Activated CD4-positive, alpha-beta T cell treated with anti-CD3 and anti-CD28 coated beads for 36 hours (primary cell): ENCODE measurements around the gene PDGFC. TPM values are rescaled to one million over a fixed set of nuclear protein-coding genes. Genes with fewer than 3 reads are reported as not detected.
"Not testable (repeated sequence)": the region's sequence is repeated elsewhere in the genome, so short reads cannot be mapped to it uniquely, and the experiment has no call there.

Experiments used
- ATAC-seq: fragments of 200-7000 bp; cut with Tn5 transposase; one replicate; pipeline ENCODE4 v1.10.0; 2021; ENCODE audit warnings: mild to moderate bottlenecking, moderate library complexity
- CTCF ChIA-PET: fragments of 350-600 bp; sonication (Branson Sonifier 250); formaldehyde crosslinking; loops from one replicate; lab custom pipeline; 2021; ENCODE audit warnings: antibody characterized with exemption; lab: Charles Lee
- POLR2A ChIA-PET: fragments of 350-600 bp; sonication (Branson Sonifier 250); formaldehyde crosslinking; loops from one replicate; lab custom pipeline; 2021; ENCODE audit warnings: antibody characterized with exemption, inconsistent platforms; lab: Charles Lee
- DNase-seq: peaks from one replicate; pipeline ENCODE4 v3.0.0-alpha.2; 2020
- H3K27ac Mint-ChIP-seq: one replicate; pipeline ENCODE4 v1.8.0; 2021; ENCODE audit warnings: mixed read lengths
- H3K27me3 Mint-ChIP-seq: one replicate; pipeline ENCODE4 v1.8.0; 2021; ENCODE audit warnings: mixed read lengths
- H3K36me3 Mint-ChIP-seq: one replicate; pipeline ENCODE4 v1.8.0; 2021; ENCODE audit warnings: low read depth, mixed read lengths
- H3K4me1 Mint-ChIP-seq: one replicate; pipeline ENCODE4 v1.8.0; 2021; ENCODE audit warnings: mixed read lengths
- H3K4me3 Mint-ChIP-seq: one replicate; pipeline ENCODE4 v1.8.0; 2021; ENCODE audit warnings: mild to moderate bottlenecking, moderate library complexity, mixed read lengths
- H3K9me3 Mint-ChIP-seq: one replicate; pipeline ENCODE4 v1.8.0; 2021; ENCODE audit warnings: low read depth, mixed read lengths
- intact Hi-C, 2 experiments: fragments of 100-400 bp; cut with DNase I in 1 of 2; cut with micrococcal nuclease in 1 of 2; formaldehyde crosslinking; loops; one replicate each; pipeline versions ENCODE4 v1.14.2 to v1.15.1; 2022 to 2024; cut with DNase I, micrococcal nuclease
- total RNA-seq, 2 experiments: library from RNA; stranded (reverse); gene quantifications; one replicate each; pipeline ENCODE4 v1.2.3, GENCODE V29; 2021

Gene PDGFC
- total RNA-seq, 2 experiments from 2014 or later = not detected

DNA sequence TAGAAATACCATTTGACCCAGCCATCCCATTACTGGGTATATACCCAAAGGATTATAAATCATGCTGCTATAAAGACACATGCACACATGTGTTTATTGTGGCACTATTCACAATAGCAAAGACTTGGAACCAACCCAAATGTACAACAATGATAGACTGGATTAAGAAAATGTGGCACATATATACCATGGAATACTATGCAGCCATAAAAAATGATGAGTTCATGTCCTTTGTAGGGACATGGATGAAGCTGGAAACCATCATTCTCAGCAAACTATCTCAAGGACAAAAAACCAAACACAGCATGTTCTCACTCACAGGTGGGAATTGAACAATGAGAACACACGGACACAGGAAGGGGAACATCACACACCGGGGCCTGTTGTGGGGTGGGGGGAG is 39.2 kb downstream of the PDGFC start:
- POLR2A ChIA-PET, H3K9me3 Mint-ChIP-seq, ATAC-seq: not testable (repeated sequence)

GRCh38 chr4:156931267-156931666 is 40.3 kb downstream of the PDGFC start:
- ChIA-PET CTCF (interaction anchor here (0.7 kb wide), 1 partner anchor 13 kb away, joined by 3 read pairs; no protein-coding TSS in a partner anchor), POLR2A (no interaction called here)

More for the DNA sequence above, 39.2 kb downstream of the PDGFC start:
- H3K27me3 Mint-ChIP-seq, H3K27ac Mint-ChIP-seq, intact Hi-C loops, CTCF ChIA-PET, H3K4me1 Mint-ChIP-seq, DNase-seq, H3K4me3 Mint-ChIP-seq, H3K36me3 Mint-ChIP-seq: not testable (repeated sequence)

GRCh38 chr4:156929386-156930105 is 42.1 kb downstream of the PDGFC start:
- Mint-ChIP-seq H3K4me1 (no peaks in the 10 kb centered on the region), H3K4me3 (no peak overlapping the region), H3K27ac (no peak overlapping the region), H3K9me3 (peaks cover 4% of the 10 kb centered on the region), H3K36me3 (no peaks in the 10 kb centered on the region), H3K27me3 (no peaks in the 10 kb centered on the region)
- CTCF ChIA-PET = no interaction called here
- DNase-seq (no peak), ATAC-seq (no peak)
- intact Hi-C loops = no loop called here
- POLR2A ChIA-PET = no interaction called here

More at GRCh38 chr4:156931267-156931666, 40.3 kb downstream of the PDGFC start:
- Mint-ChIP-seq H3K4me1 (no peaks in the 10 kb centered on the region), H3K36me3 (no peaks in the 10 kb centered on the region), H3K4me3 (no peak overlapping the region), H3K9me3 (peaks cover 4% of the 10 kb centered on the region), H3K27ac (no peak overlapping the region), H3K27me3 (no peaks in the 10 kb centered on the region)
- ATAC-seq = no peak
- intact Hi-C loops = no loop called here
- DNase-seq = no peak

- ChIA-PET CTCF (interaction anchor here (0.9 kb wide), 1 partner anchor 8 kb away, joined by 3 read pairs; no protein-coding TSS in a partner anchor), POLR2A (no interaction called here)
- Mint-ChIP-seq H3K27ac (no peak overlapping the region), H3K4me3 (no peak overlapping the region), H3K9me3 (peaks cover 4% of the 10 kb centered on the region), H3K27me3 (no peaks in the 10 kb centered on the region), H3K36me3 (no peaks in the 10 kb centered on the region), H3K4me1 (no peaks in the 10 kb centered on the region)
- intact Hi-C loops = no loop called here
- no peak for DNase-seq
- ATAC-seq = no peak
Measured at GRCh38 chr4:156924774-156925315, 46.8 kb downstream of the PDGFC start.

DNA sequence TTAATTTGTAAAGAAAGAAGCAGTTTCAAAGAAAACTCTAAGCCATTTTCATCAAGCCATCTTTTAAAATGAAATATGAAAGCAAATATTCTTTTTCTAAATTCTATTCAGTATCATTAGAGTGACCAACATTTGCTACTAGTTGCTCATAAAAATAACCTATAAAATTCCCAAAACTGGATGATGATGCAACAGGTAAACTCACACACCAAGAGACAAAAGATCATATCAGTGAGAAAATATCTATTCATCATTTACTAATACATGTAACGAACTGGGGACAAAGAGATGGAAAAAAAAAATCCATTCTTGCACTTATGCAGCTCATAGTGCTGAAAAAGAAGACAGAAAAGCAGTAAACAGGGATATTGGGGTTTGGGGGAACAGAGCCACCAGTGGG is 48.1 kb downstream of the PDGFC start:
- ATAC-seq (no peak), DNase-seq (no peak)
- H3K4me1 Mint-ChIP-seq = no peaks in the 10 kb centered on the region
- H3K27ac Mint-ChIP-seq = no peak overlapping the region
- peaks cover 4% of the 10 kb centered on the region for H3K9me3 Mint-ChIP-seq
- intact Hi-C loops = no loop called here
- CTCF ChIA-PET = no interaction called here
- POLR2A ChIA-PET = no interaction called here
- no peaks in the 10 kb centered on the region for H3K36me3 Mint-ChIP-seq
- H3K27me3 Mint-ChIP-seq = no peaks in the 10 kb centered on the region
- no peak overlapping the region for H3K4me3 Mint-ChIP-seq

- H3K36me3 Mint-ChIP-seq = no peaks in the 10 kb centered on the region
- CTCF ChIA-PET = no interaction called here
Measured at GRCh38 chr4:156915221-156915620, 56.4 kb downstream of the PDGFC start.

GRCh38 chr4:156913234-156913633 is 58.4 kb downstream of the PDGFC start:
- no peak for DNase-seq
- Mint-ChIP-seq H3K9me3 (peaks cover 1% of the 10 kb centered on the region), H3K4me1 (no peaks in the 10 kb centered on the region), H3K4me3 (no peak overlapping the region), H3K27me3 (no peaks in the 10 kb centered on the region), H3K36me3 (no peaks in the 10 kb centered on the region), H3K27ac (no peak overlapping the region)
- intact Hi-C loops = no loop called here
- ChIA-PET POLR2A (no interaction called here), CTCF (interaction anchor here (0.7 kb wide), 1 partner anchor 29 kb away, joined by 6 read pairs; no protein-coding TSS in a partner anchor)
- ATAC-seq = no peak

More at GRCh38 chr4:156915221-156915620, 56.4 kb downstream of the PDGFC start:
- intact Hi-C loops = no loop called here
- Mint-ChIP-seq H3K9me3 (peaks cover 1% of the 10 kb centered on the region), H3K27me3 (no peaks in the 10 kb centered on the region), H3K27ac (no peak overlapping the region), H3K4me1 (no peaks in the 10 kb centered on the region), H3K4me3 (no peak overlapping the region)
- ATAC-seq (no peak), DNase-seq (no peak)
- POLR2A ChIA-PET = no interaction called here

- ATAC-seq = no peak
- no peak overlapping the region for H3K27ac Mint-ChIP-seq
- no peaks in the 10 kb centered on the region for H3K4me1 Mint-ChIP-seq
- H3K27me3 Mint-ChIP-seq = no peaks in the 10 kb centered on the region
- H3K36me3 Mint-ChIP-seq = no peaks in the 10 kb centered on the region
- POLR2A ChIA-PET = no interaction called here
- H3K4me3 Mint-ChIP-seq = no peak overlapping the region
- intact Hi-C loops = no loop called here
- DNase-seq = no peak
- peaks cover 1% of the 10 kb centered on the region for H3K9me3 Mint-ChIP-seq
- CTCF ChIA-PET = no interaction called here
Measured at GRCh38 chr4:156909010-156909409, 62.6 kb downstream of the PDGFC start.

GRCh38 chr4:156906325-156906724 is 65.3 kb downstream of the PDGFC start:
- no peaks in the 10 kb centered on the region for H3K27me3 Mint-ChIP-seq
- CTCF ChIA-PET = no interaction called here
- no peaks in the 10 kb centered on the region for H3K36me3 Mint-ChIP-seq
- H3K27ac Mint-ChIP-seq = no peak overlapping the region
- POLR2A ChIA-PET = no interaction called here
- H3K9me3 Mint-ChIP-seq = no peaks in the 10 kb centered on the region
- H3K4me3 Mint-ChIP-seq = no peak overlapping the region
- ATAC-seq = no peak
- no peak for DNase-seq
- no peaks in the 10 kb centered on the region for H3K4me1 Mint-ChIP-seq
- intact Hi-C loops = no loop called here

- ChIA-PET POLR2A (no interaction called here), CTCF (interaction anchor here (0.8 kb wide), 1 partner anchor 456 kb away, joined by 3 read pairs; no protein-coding TSS in a partner anchor)
- ATAC-seq = no peak
- H3K4me3 Mint-ChIP-seq = no peak overlapping the region
- H3K27me3 Mint-ChIP-seq = no peaks in the 10 kb centered on the region
- no peaks in the 10 kb centered on the region for H3K4me1 Mint-ChIP-seq
- no peak for DNase-seq
- intact Hi-C loops = no loop called here
- no peak overlapping the region for H3K27ac Mint-ChIP-seq
- no peaks in the 10 kb centered on the region for H3K36me3 Mint-ChIP-seq
- no peaks in the 10 kb centered on the region for H3K9me3 Mint-ChIP-seq
Measured at GRCh38 chr4:156901871-156902270, 69.7 kb downstream of the PDGFC start.

DNA sequence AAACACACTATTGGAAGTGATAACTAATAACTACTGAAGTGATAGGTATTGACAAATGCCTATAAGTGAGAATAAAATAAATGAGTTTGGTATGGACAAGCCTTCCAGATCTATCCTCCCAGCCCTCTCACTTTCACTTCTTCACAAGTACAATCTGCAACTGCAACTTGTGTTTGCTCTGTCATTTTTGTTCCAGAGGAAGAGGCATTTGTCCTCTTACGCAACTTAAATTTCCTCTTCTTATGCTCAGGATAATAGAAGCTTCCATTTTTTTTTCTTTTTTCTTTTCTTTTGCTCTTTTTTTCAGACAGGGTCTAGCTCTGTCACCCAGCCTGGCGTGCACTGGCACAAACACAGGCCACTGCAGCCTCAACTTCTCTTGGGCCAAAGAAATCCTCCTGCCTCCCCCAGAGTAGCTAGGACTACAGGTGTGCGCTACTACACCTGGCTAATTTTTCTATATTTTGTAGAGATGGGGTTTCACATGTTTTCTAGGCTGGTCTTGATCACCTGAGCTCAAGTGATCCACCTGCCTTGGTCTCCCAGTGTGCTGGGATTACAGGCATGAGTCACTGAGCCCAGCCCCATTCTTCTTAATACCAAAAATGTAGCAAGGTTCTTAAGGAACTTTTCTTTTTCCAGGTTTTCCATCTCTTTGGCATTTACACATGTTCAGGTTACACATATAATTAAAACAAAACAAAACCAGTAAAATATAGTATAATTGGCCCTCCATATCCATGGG is 73.1 kb downstream of the PDGFC start:
- H3K27ac Mint-ChIP-seq = no peak overlapping the region

More for the DNA sequence above, 73.1 kb downstream of the PDGFC start:
- no peaks in the 10 kb centered on the region for H3K27me3 Mint-ChIP-seq
- ChIA-PET CTCF (interaction anchor here (1.0 kb wide), 1 partner anchor 10 kb away, joined by 4 read pairs; no protein-coding TSS in a partner anchor), POLR2A (no interaction called here)
- no peak for ATAC-seq
- H3K4me1 Mint-ChIP-seq = no peaks in the 10 kb centered on the region
- H3K4me3 Mint-ChIP-seq = no peak overlapping the region
- H3K9me3 Mint-ChIP-seq = no peaks in the 10 kb centered on the region
- no peak for DNase-seq
- intact Hi-C loops = no loop called here
- H3K36me3 Mint-ChIP-seq = no peaks in the 10 kb centered on the region
